Esophagus muscularis mucosa (tissue), 4 donors: ENCODE measurements around the gene MSL1. TPM values are rescaled to one million over a fixed set of nuclear protein-coding genes. Genes with fewer than 3 reads are reported as not detected.

Experiments used
- DNase-seq: peaks from one replicate; pipeline ENCODE4 v3.0.0-alpha.2; 2017; ENCODE audit errors: extremely low spot score
- H3K27ac ChIP-seq, 4 donors: fragments of 200-600 bp; sonication (generic); replicated peaks in 1 of 4; 1 replicate in 3 of 4; 2 replicates in 1 of 4; pipeline ENCODE4 v1.5.1; 2016 to 2019; ENCODE audit warnings: mild to moderate bottlenecking in 1 of 4
- H3K27me3 ChIP-seq, 4 donors: fragments of 200-600 bp; sonication (generic); one replicate each; pipeline versions ENCODE4 v1.5.1 to v1.6.0; 2016 to 2019
- H3K36me3 ChIP-seq, 4 donors: fragments of 200-600 bp; sonication (generic); one replicate each; pipeline ENCODE4 v1.5.1; 2016 to 2019
- H3K4me1 ChIP-seq, 4 donors: fragments of 200-600 bp; sonication (generic); one replicate each; pipeline ENCODE4 v1.5.1; 2016 to 2019
- H3K4me3 ChIP-seq, 4 donors: fragments of 200-600 bp; sonication (generic); 1 replicate in 2 of 4; 2 replicates in 2 of 4; pipeline ENCODE4 v1.5.1; 2016 to 2019; ENCODE audit warnings: mild to moderate bottlenecking in 4 of 4, moderate library complexity in 1 of 4
- H3K9me3 ChIP-seq, 4 donors: fragments of 200-600 bp; sonication (generic); 1 replicate in 3 of 4; 2 replicates in 1 of 4; pipeline ENCODE4 v1.5.1; 2016 to 2019
- CTCF ChIP-seq, 3 experiments: fragments of 200-600 bp in 2 of 3; fragments of 450-650 bp in 1 of 3; sonication (generic) in 2 of 3; IDR thresholded peaks; one replicate each; pipeline ENCODE4 v1.5.1; 2017 to 2019; ENCODE audit warnings: antibody characterized with exemption in 3 of 3, mild to moderate bottlenecking in 2 of 3, moderate library complexity in 1 of 3
- EP300 ChIP-seq: sonication (generic); formaldehyde crosslinking; IDR thresholded peaks from one replicate; pipeline ENCODE4 v1.6.1; 2017; ENCODE audit warnings: antibody characterized with exemption
- POLR2A ChIP-seq: fragments of 450-650 bp; IDR thresholded peaks from one replicate; pipeline ENCODE4 v1.6.1; 2017; ENCODE audit warnings: antibody characterized with exemption, moderate library complexity, mild to moderate bottlenecking, low read depth
- POLR2AphosphoS5 ChIP-seq, 2 donors: sonication (generic); formaldehyde crosslinking; IDR thresholded peaks; one replicate each; pipeline ENCODE4 v1.6.1; 2017; ENCODE audit warnings: antibody characterized with exemption in 2 of 2
- WGBS: methylation state at CpG from one replicate; pipeline ENCODE4 v1.1.5; 2018; 5-methylcytosine and 5-hydroxymethylcytosine counted together
- intact Hi-C: fragments of 100-400 bp; cut with DNase I; formaldehyde crosslinking; loops from one replicate; pipeline ENCODE4 v1.15.1; 2023
- total RNA-seq, 4 donors: library from RNA; depleted of rRNA; stranded (reverse); fragments of >200 nt; gene quantifications; one replicate each; pipeline versions ENCODE4 v1.1.0 to v1.2.1, GENCODE V29; 2016

Gene MSL1
- total RNA-seq, 4 donors from 2014 or later = 64.1 to 86.8 (median 72.2) TPM

- Histone ChIP-seq H3K9me3 (no peaks in the 10 kb centered on the region), H3K36me3 (peaks cover 26 to 57% (median 55%) of the 10 kb centered on the region in 4 donors), H3K27ac (peak overlapping the region; percentile 91 to 99 (median 99)), H3K4me1 (peaks cover 57 to 74% (median 67%) of the 10 kb centered on the region in 4 donors), H3K27me3 (no peaks in the 10 kb centered on the region), H3K4me3 (no peak overlapping the region)
- TF ChIP-seq POLR2A = no peak
- TF ChIP-seq CTCF (IDR thresholded peaks at IDR 0.05) = no peak
- no peak for TF ChIP-seq POLR2AphosphoS5 (IDR thresholded peaks at IDR 0.05)
- TF ChIP-seq EP300 = no peak
- intact Hi-C loops = no loop called here
- WGBS = 77% methylated on average over 7 of the region's 7 CpGs
- DNase-seq = no peak
Measured at GRCh38 chr17:40076591-40076990, 45.2 kb upstream of the MSL1 start.

DNA sequence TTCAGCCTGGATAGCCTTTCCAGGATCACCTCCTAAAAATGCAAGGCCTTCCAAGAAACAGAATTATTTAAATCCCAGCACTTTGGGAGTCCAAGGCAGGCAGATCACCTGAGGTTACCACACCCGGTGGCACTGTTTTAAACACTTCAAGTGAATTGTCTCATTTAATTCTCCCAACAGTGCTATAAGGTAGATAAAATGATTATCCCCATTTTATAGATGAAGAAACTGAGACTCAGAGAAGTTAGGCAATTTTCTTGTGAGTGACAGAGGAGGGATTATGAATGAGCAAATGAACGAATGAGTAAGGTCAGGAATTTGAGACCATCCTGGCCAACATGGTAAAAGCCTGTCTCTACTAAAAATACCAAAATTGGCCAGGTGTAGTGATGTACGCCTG is 42.2 kb upstream of the MSL1 start:
- DNase-seq = no peak
- intact Hi-C loops = no loop called here
- TF ChIP-seq POLR2AphosphoS5 (IDR thresholded peaks at IDR 0.05) (no peak), CTCF (IDR thresholded peaks at IDR 0.05) (no peak), POLR2A (no peak), EP300 (no peak)
- H3K4me1 ChIP-seq = peaks cover 28 to 57% (median 42%) of the 10 kb centered on the region in 4 donors
- H3K27me3 ChIP-seq = no peaks in the 10 kb centered on the region
- H3K27ac ChIP-seq = peak overlapping the region in 2 of 4 donors; percentile 99
- 85% methylated on average over 3 of the region's 3 CpGs for WGBS
- peaks cover 32 to 73% (median 65%) of the 10 kb centered on the region in 4 donors for H3K36me3 ChIP-seq
- no peaks in the 10 kb centered on the region for H3K9me3 ChIP-seq
- no peak overlapping the region for H3K4me3 ChIP-seq

GRCh38 chr17:40084477-40084876 is 37.3 kb upstream of the MSL1 start:
- peaks cover 5 to 33% (median 24%) of the 10 kb centered on the region in 4 donors for H3K4me1 ChIP-seq
- no peak overlapping the region for H3K4me3 ChIP-seq
- peak overlapping the region in 2 of 4 donors; percentile 27 to 29 for H3K27ac ChIP-seq
- TF ChIP-seq POLR2AphosphoS5 (IDR thresholded peaks at IDR 0.05) (no peak), POLR2A (no peak), EP300 (no peak), CTCF (IDR thresholded peaks at IDR 0.05) (no peak)
- WGBS = 94% methylated on average over 14 of the region's 14 CpGs
- peaks cover 49 to 90% (median 82%) of the 10 kb centered on the region in 4 donors for H3K36me3 ChIP-seq
- no peaks in the 10 kb centered on the region for H3K27me3 ChIP-seq
- no peak for DNase-seq
- intact Hi-C loops = loop anchor here (5.0 kb wide), 1 partner anchor 42 kb away; no protein-coding TSS in a partner anchor
- no peaks in the 10 kb centered on the region for H3K9me3 ChIP-seq

DNA sequence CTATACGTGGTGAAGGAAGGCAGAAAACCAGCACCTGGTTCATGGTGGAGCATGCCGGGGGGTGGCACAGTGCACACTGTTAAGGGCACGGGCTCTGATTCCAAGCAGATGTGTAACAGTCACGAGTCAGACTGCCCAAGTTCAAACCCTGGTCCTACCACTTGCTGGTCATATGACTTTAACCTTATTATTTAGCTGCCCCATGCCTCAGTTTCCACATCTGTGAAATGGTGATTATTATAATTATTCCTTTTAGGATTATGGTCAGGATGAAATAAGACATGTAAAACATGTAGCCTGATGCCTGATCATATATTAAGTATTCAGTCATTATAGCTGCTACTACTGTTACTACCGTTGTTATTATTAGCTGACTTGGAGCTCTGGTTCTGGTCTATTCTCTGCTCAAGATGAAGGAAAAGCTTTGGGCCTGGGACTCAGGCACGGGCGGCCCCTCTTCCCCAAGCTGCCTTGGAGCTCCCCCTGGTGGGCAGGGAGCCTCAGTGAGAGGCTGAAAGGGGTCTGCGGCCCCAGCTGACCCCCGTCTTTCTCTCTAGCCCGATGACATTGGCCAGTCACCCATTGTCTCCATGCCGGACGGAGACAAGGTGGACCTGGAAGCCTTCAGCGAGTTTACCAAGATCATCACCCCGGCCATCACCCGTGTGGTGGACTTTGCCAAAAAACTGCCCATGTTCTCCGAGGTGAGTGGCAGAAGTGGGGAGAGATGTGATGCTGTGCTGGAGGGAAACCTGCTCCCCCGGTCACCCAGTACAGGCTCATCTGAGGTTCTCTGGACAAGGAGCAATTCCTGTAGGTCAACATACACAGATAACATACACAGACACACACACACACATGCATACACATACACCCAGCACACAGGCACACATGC is 35.4 kb upstream of the MSL1 start:
- Histone ChIP-seq H3K4me3 (no peak overlapping the region), H3K4me1 (peaks cover 23 to 52% (median 43%) of the 10 kb centered on the region in 4 donors), H3K9me3 (no peaks in the 10 kb centered on the region), H3K27me3 (no peaks in the 10 kb centered on the region), H3K27ac (peak overlapping the region; percentile 44 to 63 (median 50)), H3K36me3 (peaks cover 46 to 88% (median 82%) of the 10 kb centered on the region in 4 donors)
- intact Hi-C loops = loop anchor here (5.0 kb wide), 1 partner anchor 64 kb away; no protein-coding TSS in a partner anchor
- 40% methylated on average over 15 of the region's 17 CpGs for WGBS
- DNase-seq = no peak
- TF ChIP-seq POLR2AphosphoS5 (IDR thresholded peaks at IDR 0.05) (peak in 1 of 2 donors; percentile 53), CTCF (IDR thresholded peaks at IDR 0.05) (peak; percentile 86 to 95 (median 93)), POLR2A (no peak)
